ENCODE results near the gene PRLH. TPM values are rescaled to one million over a fixed set of nuclear protein-coding genes. Genes with fewer than 3 reads are reported as not detected.

PRLH gene
- total and polyA plus RNA-seq, 4 donors, result not detected

GRCh38 chr2:237538001-237538720 is 28.2 kb upstream of the PRLH start:
- 90% methylated on average over 29 of the region's 29 CpGs for WGBS
- no peak overlapping the region for H3K4me3 ChIP-seq (ENCODE audit: low read depth in 1 of 3, low read length in 3 of 3)
- no peak for DNase-seq (ENCODE audit: low spot score)
- TF ChIP-seq HNF4G (IDR thresholded peaks at IDR 0.05), result no peak
- no peak for TF ChIP-seq FOXA1 (IDR thresholded peaks at IDR 0.05)
- TF ChIP-seq RXRA (IDR thresholded peaks at IDR 0.05), result no peak
- TF ChIP-seq GABPA (IDR thresholded peaks at IDR 0.05 in 1 of 2, conservative IDR thresholded peaks at IDR 0.05 in 1 of 2), result no peak
- no peak for TF ChIP-seq NR2F2 (IDR thresholded peaks at IDR 0.05)
- TF ChIP-seq RAD21 (IDR thresholded peaks at IDR 0.05), result no peak
- TF ChIP-seq ZBTB33 (IDR thresholded peaks at IDR 0.05), result no peak
- TF ChIP-seq REST (IDR thresholded peaks at IDR 0.05), result no peak
- TF ChIP-seq YY1 (IDR thresholded peaks at IDR 0.05), result no peak
- TF ChIP-seq CTCF (IDR thresholded peaks at IDR 0.05; ENCODE audit: low read depth, low read length, missing input control), result no peak
- TF ChIP-seq TAF1 (conservative IDR thresholded peaks at IDR 0.05), result no peak
- TF ChIP-seq FOXA2 (IDR thresholded peaks at IDR 0.05), result no peak
- no peak for TF ChIP-seq ATF3 (IDR thresholded peaks at IDR 0.05)
- no peak for TF ChIP-seq SP1 (IDR thresholded peaks at IDR 0.05)
- no peak for TF ChIP-seq MAX (IDR thresholded peaks at IDR 0.05)
- TF ChIP-seq HNF4A (conservative IDR thresholded peaks at IDR 0.05), result no peak
- no peak overlapping the region for H3K27ac ChIP-seq (ENCODE audit: low read depth in 1 of 2, low read length in 2 of 2)
- H3K36me3 ChIP-seq (ENCODE audit: control insufficient read depth in 4 of 4, insufficient read depth in 3 of 4, low read depth in 1 of 4, low read length in 3 of 4), result peaks cover 0 to 2% (median 0%) of the 10 kb centered on the region in 4 donors
- H3K9ac ChIP-seq (ENCODE audit: low read depth in 1 of 2, low read length in 2 of 2), result no peak overlapping the region
- H3K4me1 ChIP-seq (ENCODE audit: control insufficient read depth in 4 of 4, insufficient read depth in 4 of 4, low read length in 3 of 4), result peaks cover 11 to 31% (median 22%) of the 10 kb centered on the region in 4 donors
- no peaks in the 10 kb centered on the region for H3K27me3 ChIP-seq (ENCODE audit: control insufficient read depth in 4 of 4, insufficient read depth in 4 of 4, low read length in 3 of 4)
- H3K9me3 ChIP-seq (ENCODE audit: control insufficient read depth in 4 of 4, low read length in 3 of 4), result no peaks in the 10 kb centered on the region

Measured in liver (tissue), 9 donors.